HAP-1 (cell line): ENCODE results near the gene PTPRD.

Source experiments
- DNase-seq, 2 experiments: peaks; one replicate each; pipeline ENCODE4 v3.0.0-alpha.2; 2016 to 2020; ENCODE audit warnings: low spot score in 2 of 2
- H3K27me3 ChIP-seq: fragments of 250-450 bp; sonication (Bioruptor Pico); 2 replicates; pipeline ENCODE4 v1.5.1; 2020; ENCODE audit warnings: low read depth, mild to moderate bottlenecking, moderate library complexity
- H3K36me3 ChIP-seq: fragments of 250-450 bp; sonication (Bioruptor Pico); replicated peaks from 2 replicates; pipeline ENCODE4 v1.5.1; 2020; ENCODE audit warnings: mild to moderate bottlenecking
- H3K4me1 ChIP-seq: fragments of 250-450 bp; sonication (Bioruptor Pico); 2 replicates; pipeline ENCODE4 v1.5.1; 2020; ENCODE audit warnings: mild to moderate bottlenecking
- H3K4me3 ChIP-seq: fragments of 250-450 bp; sonication (Bioruptor Pico); 2 replicates; pipeline ENCODE4 v1.5.1; 2020; ENCODE audit warnings: mild to moderate bottlenecking, moderate library complexity
- H3K9me3 ChIP-seq: fragments of 250-450 bp; sonication (Bioruptor Pico); 2 replicates; pipeline ENCODE4 v1.5.1; 2020; ENCODE audit warnings: mild to moderate bottlenecking, moderate library complexity
- in situ Hi-C: fragments of 300-500 bp; cut with MboI; formaldehyde crosslinking; loops from 3 replicates; pipeline ENCODE4 v1.14.3; 2020; ENCODE audit warnings: low sequenced_read_pairs, inconsistent platforms, mixed read lengths

The PTPRD gene

GRCh38 chr9:9614607-9615006 lies 998.2 kb downstream of the PTPRD start:
- no peaks in the 10 kb centered on the region; the same call in 1 of the 2 replicates for H3K4me1 ChIP-seq
- no peaks in the 10 kb centered on the region for H3K9me3 ChIP-seq
- H3K36me3 ChIP-seq, result no peaks in the 10 kb centered on the region
- in situ Hi-C loops, result loop anchor here (25.0 kb wide), 1 partner anchor 298 kb away; no protein-coding TSS in a partner anchor
- no peaks in the 10 kb centered on the region for H3K27me3 ChIP-seq
- H3K4me3 ChIP-seq, result no peak overlapping the region
- DNase-seq, result no peak

- Histone ChIP-seq H3K4me3 (no peak overlapping the region), H3K9me3 (no peaks in the 10 kb centered on the region), H3K27me3 (no peaks in the 10 kb centered on the region), H3K4me1 (no peaks in the 10 kb centered on the region; the same call in 1 of the 2 replicates), H3K36me3 (no peaks in the 10 kb centered on the region)
- DNase-seq, result no peak
- in situ Hi-C loops, result loop anchor here (25.0 kb wide), 1 partner anchor 300 kb away; no protein-coding TSS in a partner anchor
These were observed 1000.0 kb downstream of the PTPRD start for GRCh38 chr9:9612755-9613154.

DNA sequence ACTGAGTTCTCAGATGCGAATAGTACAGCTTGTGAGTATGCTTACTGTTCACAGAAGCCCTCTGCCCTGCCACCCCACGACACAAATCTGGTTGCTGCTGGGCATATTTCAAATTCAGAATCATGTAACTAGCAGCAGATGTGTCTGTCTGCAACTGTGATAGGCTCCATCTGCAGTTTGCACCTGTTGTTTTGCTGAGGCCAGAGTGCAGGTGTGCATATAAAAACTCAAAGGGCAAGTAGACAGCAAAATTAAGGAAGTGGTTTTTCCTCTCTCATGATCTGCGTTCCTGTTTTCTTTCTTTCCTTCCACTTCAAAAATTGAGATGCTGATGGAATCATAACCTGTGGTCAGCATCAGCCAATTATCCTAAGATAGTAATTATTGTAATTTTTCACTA lies 1000.5 kb downstream of the PTPRD start:
- Histone ChIP-seq H3K4me3 (no peak overlapping the region), H3K36me3 (no peaks in the 10 kb centered on the region), H3K27me3 (no peaks in the 10 kb centered on the region), H3K4me1 (no peaks in the 10 kb centered on the region; the same call in 1 of the 2 replicates), H3K9me3 (no peaks in the 10 kb centered on the region)
- DNase-seq, result no peak
- in situ Hi-C loops, result loop anchor here (25.0 kb wide), 1 partner anchor 300 kb away; no protein-coding TSS in a partner anchor

DNA sequence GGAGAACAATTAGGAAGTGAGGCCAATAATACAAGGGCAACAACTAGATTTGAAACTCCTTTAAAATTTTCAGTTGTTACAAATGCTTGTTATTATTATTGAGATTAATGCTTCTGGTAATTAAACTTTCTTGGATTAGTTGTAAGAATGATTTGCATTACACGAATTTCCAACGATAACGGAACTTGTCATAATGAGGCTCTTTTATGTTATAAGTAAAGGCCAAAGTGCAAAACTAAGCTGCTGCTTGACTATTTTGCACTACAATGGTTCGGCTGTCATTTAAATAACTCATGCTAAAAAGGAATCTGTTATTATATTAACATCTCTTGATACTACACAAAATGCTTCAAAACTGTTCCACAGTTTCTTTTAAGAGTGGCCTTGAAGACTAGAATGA lies 1007.1 kb downstream of the PTPRD start:
- no peaks in the 10 kb centered on the region for H3K36me3 ChIP-seq
- H3K4me3 ChIP-seq, result no peak overlapping the region
- no peaks in the 10 kb centered on the region for H3K9me3 ChIP-seq
- in situ Hi-C loops, result loop anchor here (10.0 to 25.0 kb wide), 2 partner anchors 189 to 307 kb away; no protein-coding TSS in a partner anchor
- H3K4me1 ChIP-seq, result peaks cover 9% of the 10 kb centered on the region
- H3K27me3 ChIP-seq, result no peaks in the 10 kb centered on the region
- DNase-seq, result peak; percentile 18 to 95

- H3K4me3 ChIP-seq, result no peak overlapping the region
- H3K36me3 ChIP-seq, result no peaks in the 10 kb centered on the region
- H3K9me3 ChIP-seq, result no peaks in the 10 kb centered on the region
- no peak for DNase-seq
- in situ Hi-C loops, result loop anchor here (10.0 to 25.0 kb wide), 2 partner anchors 191 to 309 kb away; no protein-coding TSS in a partner anchor
- H3K4me1 ChIP-seq, result peaks cover 9% of the 10 kb centered on the region
- no peaks in the 10 kb centered on the region for H3K27me3 ChIP-seq
These were observed 1009.5 kb downstream of the PTPRD start for GRCh38 chr9:9603345-9603744.

DNA sequence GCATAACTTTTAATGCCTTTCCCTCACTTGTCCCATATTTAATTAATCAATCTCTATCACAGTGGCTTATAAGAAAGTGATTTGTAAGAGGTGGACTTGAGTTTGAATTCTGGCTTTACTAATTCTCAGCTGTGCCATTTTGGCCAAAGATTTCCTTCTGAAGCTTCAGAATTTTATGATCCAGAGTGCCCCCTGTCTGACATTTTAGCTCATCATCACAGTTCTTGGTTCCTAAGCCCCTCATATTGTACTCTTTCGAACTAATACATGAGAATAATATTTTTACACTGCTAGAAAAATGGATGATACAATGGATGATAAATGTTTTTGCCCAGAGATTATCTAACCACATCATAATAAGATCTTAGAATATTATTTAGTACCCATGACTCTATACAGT lies 1014.1 kb downstream of the PTPRD start:
- peak in 1 of 2 experiments; percentile 43 for DNase-seq

GRCh38 chr9:9592104-9592503 lies 1020.7 kb downstream of the PTPRD start:
- H3K4me1 ChIP-seq, result no peaks in the 10 kb centered on the region
- no peaks in the 10 kb centered on the region for H3K27me3 ChIP-seq
- in situ Hi-C loops, result no loop called here
- H3K9me3 ChIP-seq, result no peaks in the 10 kb centered on the region
- H3K36me3 ChIP-seq, result no peaks in the 10 kb centered on the region
- H3K4me3 ChIP-seq, result no peak overlapping the region
- no peak for DNase-seq

More for the DNA sequence above, 1014.1 kb downstream of the PTPRD start:
- no peaks in the 10 kb centered on the region for H3K27me3 ChIP-seq
- no peak overlapping the region for H3K4me3 ChIP-seq
- H3K4me1 ChIP-seq, result no peaks in the 10 kb centered on the region
- in situ Hi-C loops, result no loop called here
- no peaks in the 10 kb centered on the region for H3K9me3 ChIP-seq
- no peaks in the 10 kb centered on the region for H3K36me3 ChIP-seq

DNA sequence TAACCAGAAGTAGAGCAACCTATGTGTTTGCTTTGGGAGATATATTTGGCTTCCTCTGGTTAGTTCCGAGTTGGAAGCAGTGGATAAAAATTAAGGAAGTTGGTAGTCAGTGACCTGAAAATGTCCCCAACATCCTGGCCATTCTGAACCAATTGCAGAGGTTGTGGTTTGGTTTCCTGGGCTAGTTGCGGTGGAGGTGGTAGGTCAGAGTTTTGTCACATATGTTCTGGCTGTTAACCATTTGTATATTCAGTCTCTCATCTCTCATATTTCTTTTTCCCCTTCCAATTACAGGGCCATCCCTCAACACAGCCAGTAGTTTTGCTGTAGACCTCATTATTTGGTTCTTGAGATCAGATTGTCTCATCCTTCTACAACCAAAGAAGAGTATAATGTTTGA lies 1026.9 kb downstream of the PTPRD start:
- no peaks in the 10 kb centered on the region for H3K9me3 ChIP-seq

GRCh38 chr9:9574080-9574479 lies 1038.7 kb downstream of the PTPRD start:
- H3K4me3 ChIP-seq, result no peak overlapping the region
- no peaks in the 10 kb centered on the region for H3K36me3 ChIP-seq
- no peaks in the 10 kb centered on the region for H3K27me3 ChIP-seq
- in situ Hi-C loops, result no loop called here
- no peak for DNase-seq
- H3K9me3 ChIP-seq, result no peaks in the 10 kb centered on the region
- no peaks in the 10 kb centered on the region for H3K4me1 ChIP-seq

More for the DNA sequence above, 1026.9 kb downstream of the PTPRD start:
- Histone ChIP-seq H3K36me3 (no peaks in the 10 kb centered on the region), H3K27me3 (no peaks in the 10 kb centered on the region), H3K4me3 (no peak overlapping the region), H3K4me1 (no peaks in the 10 kb centered on the region)
- in situ Hi-C loops, result no loop called here
- no peak for DNase-seq

- Histone ChIP-seq H3K4me3 (no peak overlapping the region), H3K4me1 (no peaks in the 10 kb centered on the region), H3K27me3 (no peaks in the 10 kb centered on the region), H3K36me3 (no peaks in the 10 kb centered on the region), H3K9me3 (no peaks in the 10 kb centered on the region)
- in situ Hi-C loops, result no loop called here
- DNase-seq, result no peak
These were observed 1047.1 kb downstream of the PTPRD start for GRCh38 chr9:9565700-9566099.

DNA sequence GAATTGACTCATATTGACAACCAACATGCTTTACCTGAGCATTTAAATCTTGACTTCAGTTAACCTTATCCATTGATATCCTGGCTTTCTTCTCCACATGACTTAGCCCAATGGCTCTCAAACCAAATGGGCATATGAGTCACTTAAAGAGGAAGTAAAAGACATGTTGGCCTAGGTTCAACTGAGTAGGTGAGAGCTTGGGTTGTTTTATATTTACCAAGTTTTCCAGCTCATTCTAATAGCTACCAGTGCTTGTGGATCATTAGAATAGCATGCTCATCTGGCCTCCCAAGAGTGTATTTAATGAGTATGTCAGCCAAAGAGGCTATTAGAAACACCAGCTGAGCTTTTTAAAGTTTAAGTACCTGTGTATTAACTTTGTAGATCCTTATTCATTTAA lies 1049.0 kb downstream of the PTPRD start:
- in situ Hi-C loops, result no loop called here
- H3K9me3 ChIP-seq, result no peaks in the 10 kb centered on the region
- H3K4me3 ChIP-seq, result no peak overlapping the region
- no peaks in the 10 kb centered on the region for H3K36me3 ChIP-seq
- no peaks in the 10 kb centered on the region for H3K4me1 ChIP-seq
- no peak for DNase-seq
- H3K27me3 ChIP-seq, result no peaks in the 10 kb centered on the region

DNA sequence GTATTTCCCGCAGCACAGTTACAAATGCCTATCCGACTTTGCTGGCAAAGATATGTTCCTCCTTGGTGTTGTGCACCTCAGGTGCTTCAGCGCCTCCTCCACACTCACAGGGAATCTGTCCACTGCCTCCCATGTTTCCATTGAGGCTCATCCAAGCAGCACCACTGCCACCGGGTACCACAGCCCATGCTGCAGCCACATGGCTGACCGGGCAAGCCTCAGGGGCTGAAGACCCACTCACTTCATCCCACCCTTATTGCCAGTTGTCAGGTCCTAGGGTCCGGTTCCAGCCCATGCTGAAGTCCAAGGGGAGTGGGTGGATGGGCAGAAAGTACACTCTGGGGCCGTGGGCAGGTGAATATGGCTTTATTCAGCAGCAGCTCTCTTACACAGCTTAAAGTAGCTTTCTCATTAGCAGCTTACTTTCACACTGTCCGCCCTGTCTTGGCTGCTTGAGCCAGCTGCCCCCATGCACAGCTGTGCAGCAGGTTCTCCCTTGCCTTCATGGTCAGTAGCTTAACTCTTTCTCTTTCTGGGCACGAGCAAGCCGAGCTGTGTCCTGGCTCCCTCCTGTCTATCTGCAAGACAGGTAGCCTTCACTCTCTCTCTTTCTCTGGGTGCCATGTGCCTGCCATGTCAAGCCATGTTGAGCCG lies 1052.3 kb downstream of the PTPRD start:
- in situ Hi-C loops, result no loop called here

GRCh38 chr9:9558907-9559306 lies 1053.9 kb downstream of the PTPRD start:
- Histone ChIP-seq H3K9me3 (no peaks in the 10 kb centered on the region), H3K4me3 (no peak overlapping the region), H3K27me3 (no peaks in the 10 kb centered on the region), H3K36me3 (no peaks in the 10 kb centered on the region), H3K4me1 (peaks cover 27% of the 10 kb centered on the region)
- DNase-seq, result no peak
- in situ Hi-C loops, result no loop called here

More for the DNA sequence above, 1052.3 kb downstream of the PTPRD start:
- Histone ChIP-seq H3K27me3 (no peaks in the 10 kb centered on the region), H3K9me3 (no peaks in the 10 kb centered on the region), H3K36me3 (no peaks in the 10 kb centered on the region), H3K4me1 (peaks cover 27% of the 10 kb centered on the region), H3K4me3 (no peak overlapping the region)
- no peak for DNase-seq

- H3K27me3 ChIP-seq, result no peaks in the 10 kb centered on the region
- H3K36me3 ChIP-seq, result no peaks in the 10 kb centered on the region
- H3K4me3 ChIP-seq, result no peak overlapping the region
- in situ Hi-C loops, result no loop called here
- peak; percentile 20 to 28 for DNase-seq
- peaks cover 27% of the 10 kb centered on the region for H3K4me1 ChIP-seq
- H3K9me3 ChIP-seq, result no peaks in the 10 kb centered on the region
These were observed 1054.9 kb downstream of the PTPRD start for GRCh38 chr9:9557804-9558334.
